GM12874 (cell line): Measurements from ENCODE around the gene NXT1.

Experiments
- TF ChIP-seq, protein P1 (sequence below): IDR thresholded peaks from 2 replicates; pipeline ENCODE4 v1.5.1; 2011; ENCODE audit warnings: low read depth, mild to moderate bottlenecking, control low read depth, low read length, moderate library complexity; ENCODE audit not compliant: insufficient read depth

NXT1 gene

DNA sequence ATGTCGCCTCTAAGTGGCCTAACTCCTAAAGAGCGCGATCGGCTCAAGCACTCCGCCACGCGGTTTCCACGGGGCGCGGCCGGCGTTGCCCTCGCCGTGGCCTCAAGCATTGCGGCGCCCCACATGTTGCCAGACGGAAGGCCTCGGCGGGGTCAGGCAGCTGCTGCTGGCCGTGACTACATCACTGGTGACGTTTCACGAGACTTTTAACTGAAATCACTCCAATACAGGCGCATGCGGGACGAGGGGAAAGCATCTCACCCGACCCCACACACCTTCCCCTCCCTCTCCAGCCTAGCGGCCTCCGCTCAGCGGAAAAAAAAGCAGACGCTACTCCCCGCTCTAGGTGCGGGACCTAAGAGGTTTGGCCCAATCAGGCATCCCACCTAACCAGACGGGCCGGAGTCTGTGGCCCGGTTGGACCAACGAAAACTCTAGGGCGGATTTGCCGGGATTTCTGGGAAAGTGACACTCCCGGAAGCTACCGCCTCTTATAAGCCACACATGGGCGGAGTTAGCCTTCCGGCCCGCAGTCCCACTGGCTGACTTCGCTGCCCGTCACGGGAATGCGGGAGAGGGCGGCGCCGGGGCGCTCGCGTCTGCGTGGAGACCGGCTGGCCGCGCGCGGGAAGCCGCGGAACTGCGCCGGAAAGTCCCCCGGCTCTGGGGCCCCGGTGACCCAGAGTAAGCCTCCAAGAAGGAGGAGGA, at the start of gene NXT1:
Gene NXT1 (plus strand): TSS at position 596 of the 708 bp plus-strand sequence. CDS start 3,251 bp downstream, outside the sequence.
- TF ChIP-seq, protein P1, sequence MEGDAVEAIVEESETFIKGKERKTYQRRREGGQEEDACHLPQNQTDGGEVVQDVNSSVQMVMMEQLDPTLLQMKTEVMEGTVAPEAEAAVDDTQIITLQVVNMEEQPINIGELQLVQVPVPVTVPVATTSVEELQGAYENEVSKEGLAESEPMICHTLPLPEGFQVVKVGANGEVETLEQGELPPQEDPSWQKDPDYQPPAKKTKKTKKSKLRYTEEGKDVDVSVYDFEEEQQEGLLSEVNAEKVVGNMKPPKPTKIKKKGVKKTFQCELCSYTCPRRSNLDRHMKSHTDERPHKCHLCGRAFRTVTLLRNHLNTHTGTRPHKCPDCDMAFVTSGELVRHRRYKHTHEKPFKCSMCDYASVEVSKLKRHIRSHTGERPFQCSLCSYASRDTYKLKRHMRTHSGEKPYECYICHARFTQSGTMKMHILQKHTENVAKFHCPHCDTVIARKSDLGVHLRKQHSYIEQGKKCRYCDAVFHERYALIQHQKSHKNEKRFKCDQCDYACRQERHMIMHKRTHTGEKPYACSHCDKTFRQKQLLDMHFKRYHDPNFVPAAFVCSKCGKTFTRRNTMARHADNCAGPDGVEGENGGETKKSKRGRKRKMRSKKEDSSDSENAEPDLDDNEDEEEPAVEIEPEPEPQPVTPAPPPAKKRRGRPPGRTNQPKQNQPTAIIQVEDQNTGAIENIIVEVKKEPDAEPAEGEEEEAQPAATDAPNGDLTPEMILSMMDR: no peak

DNA sequence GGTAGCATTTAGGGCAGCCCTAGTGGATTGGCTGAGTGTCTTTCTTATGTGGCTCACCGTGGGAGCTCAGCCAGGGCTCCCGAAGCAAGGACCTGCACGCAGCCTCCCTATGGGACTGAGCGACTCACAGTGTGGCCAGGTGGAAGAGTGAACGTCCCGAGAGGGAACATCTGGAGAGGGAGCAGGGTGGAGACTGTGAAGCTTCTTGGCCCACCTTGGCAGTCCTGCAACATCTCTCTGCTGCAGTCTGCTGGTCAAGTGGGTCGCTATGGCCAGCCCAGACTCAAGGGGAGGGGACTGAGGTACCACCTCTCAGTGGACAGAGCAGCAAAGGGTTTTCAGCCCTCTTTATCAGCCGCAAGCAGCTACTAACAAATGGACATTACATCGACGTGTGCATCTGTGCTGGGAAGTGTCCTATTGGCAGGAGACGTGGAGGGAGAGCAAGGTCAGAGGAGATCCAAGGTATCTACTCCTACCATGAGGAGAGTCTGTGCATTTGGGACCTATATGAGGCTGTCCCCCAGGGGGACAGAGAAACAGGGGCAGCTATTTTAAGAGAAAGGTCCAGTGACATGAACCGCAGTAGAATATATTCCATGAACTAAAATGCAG, 49.0 kb upstream of the NXT1 start:
- TF ChIP-seq, protein P1: no peak

DNA sequence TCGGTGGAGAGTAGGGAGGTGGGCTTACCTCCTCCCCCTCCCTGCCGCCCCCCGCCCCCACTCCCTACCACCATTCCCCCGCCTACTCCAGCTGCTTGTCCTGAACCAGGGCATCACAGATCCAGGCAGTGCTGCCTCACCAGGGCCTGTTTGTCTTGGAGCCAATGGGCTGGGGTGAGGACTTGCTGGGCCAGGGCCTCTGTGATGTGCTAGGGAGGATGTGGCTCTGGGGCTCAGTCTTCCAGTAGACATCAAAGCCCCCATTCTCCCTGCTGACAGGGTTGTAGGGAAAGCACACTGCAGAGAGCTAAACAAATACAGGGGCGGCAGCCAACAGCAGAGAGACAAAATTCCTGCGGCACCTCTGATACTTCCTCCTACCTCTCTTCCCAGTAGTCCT, 48.2 kb upstream of the NXT1 start:
- TF ChIP-seq, protein P1: no peak

DNA sequence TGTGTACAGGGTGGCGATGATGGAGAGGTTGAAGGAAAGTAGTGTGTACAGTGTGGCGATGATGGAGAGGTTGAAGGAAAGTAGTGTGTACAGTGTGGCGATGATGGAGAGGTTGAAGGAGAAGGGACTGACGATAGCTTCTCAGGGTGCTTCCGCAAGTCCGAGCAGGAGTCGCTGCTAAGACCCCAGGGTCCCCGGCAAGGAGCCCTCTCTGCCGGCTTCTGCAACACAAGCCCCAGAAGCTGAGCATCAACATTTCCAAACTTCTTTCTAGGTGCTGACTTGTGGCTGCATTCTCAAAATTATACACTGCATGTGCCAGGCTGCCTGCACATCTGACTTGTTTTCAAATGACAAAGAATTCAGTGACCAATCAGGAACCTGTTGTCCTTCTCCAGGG, 47.8 kb upstream of the NXT1 start:
- TF ChIP-seq, protein P1: no peak

DNA sequence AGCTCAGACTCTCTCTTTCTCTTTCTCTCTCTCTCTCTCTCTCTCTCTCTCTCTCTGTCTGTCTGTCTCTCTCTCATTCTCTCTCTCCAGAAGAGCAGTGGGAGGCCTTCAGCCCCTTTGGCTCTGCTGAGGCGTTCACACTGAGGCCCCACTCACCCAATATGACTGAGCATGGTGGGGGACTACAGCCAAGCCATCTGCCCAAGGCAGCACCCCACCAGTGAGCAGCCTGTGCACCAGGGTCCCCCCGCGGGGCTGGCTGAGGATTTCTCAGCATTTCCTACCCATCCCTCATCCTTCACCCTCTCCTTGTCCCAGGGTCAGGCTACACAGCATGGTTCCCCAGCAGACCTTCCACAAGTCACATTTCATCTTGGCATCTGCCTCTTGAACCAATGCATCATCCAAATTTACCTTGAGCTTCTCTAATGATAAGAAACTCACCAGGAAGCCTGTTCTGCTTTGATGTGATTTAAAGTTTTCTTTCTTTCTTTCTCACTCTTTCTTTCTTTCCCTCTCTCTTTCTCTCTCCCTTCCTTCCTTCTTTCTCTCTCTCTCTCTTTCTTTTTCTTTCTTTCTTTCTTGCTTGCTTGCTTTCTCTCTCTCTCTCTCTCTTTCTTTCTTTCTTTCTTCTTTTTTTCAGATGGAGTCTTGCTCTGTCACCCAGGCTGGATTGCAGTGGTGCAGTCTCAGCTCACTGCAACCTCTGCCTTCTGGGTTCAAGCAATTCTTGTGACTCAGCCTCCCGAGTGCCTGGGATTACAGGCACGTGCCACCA, 47.1 kb upstream of the NXT1 start:
- TF ChIP-seq, protein P1: no peak

DNA sequence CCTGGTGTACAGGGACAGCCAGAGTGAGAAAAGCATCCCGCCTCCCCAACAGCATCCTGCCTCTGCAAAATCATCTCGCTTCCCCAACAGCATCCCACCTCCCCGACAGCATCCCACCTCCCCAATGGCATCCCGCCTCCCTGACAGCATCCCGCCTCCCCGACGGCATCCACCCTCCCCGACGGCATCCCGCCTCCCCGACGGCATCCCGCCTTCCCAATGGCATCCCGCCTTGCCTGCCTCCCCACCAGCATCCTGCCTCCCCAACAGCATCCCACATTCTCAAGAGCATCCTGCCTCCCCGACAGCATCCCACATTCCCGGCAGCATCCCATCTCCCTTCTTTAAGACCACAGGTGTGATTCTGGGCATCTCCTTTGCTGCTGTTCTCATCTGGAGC, 46.0 kb upstream of the NXT1 start:
- TF ChIP-seq, protein P1: no peak

DNA sequence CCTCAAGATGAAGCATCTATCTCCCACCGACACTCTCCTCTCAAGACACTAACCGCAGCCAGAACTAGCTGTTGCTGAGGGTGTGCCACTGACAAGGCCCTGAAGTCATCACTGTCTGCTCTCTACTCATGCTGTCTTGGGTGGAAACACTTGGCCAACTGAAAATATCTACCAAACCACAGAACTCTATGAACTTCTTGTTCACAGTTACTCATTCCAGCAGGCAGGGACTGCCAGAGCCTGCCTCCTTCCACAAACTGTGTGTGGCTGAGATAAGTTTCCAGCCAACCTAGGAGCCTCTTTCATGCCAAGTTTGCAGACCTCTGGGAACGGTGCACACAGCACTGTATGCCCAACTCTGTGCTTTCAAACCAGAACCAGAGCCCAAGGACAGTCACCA, 45.5 kb upstream of the NXT1 start:
- TF ChIP-seq, protein P1: no peak
